H1 (cell line): ENCODE data around the gene ZNF292. TPM values are rescaled to one million over a fixed set of nuclear protein-coding genes. Genes with fewer than 3 reads are reported as not detected.

Source experiments
- CTCF ChIA-PET: fragments of 300-600 bp; sonication (Branson Sonifier 250); formaldehyde crosslinking; loops from one replicate; lab custom pipeline; 2021; ENCODE audit not compliant: partially characterized antibody; lab: Charles Lee
- POLR2A ChIA-PET: fragments of 300-600 bp; sonication (Branson Sonifier 250); formaldehyde crosslinking; loops from one replicate; lab custom pipeline; 2021; ENCODE audit warnings: inconsistent platforms; ENCODE audit not compliant: partially characterized antibody; lab: Charles Lee
- DNase-seq, 2 experiments: peaks; one replicate each; pipeline versions ENCODE4 v3.0.0 to v3.0.0-alpha.2; 2010 to 2022; ENCODE audit warnings: low spot score in 2 of 2, low read depth in 1 of 2, mixed read lengths in 1 of 2
- FAIRE-seq: peaks from 2 replicates; lab custom pipeline; 2011; peaks lifted over from hg19 to GRCh38; lab: Jason Lieb, UNC
- H2AFZ ChIP-seq: 2 replicates; pipeline ENCODE4 v1.8.1; 2012; ENCODE audit warnings: low read length, inconsistent platforms
- H2AK5ac ChIP-seq: 2 replicates; pipeline ENCODE4 v1.6.1; 2013; ENCODE audit warnings: low read depth, low read length
- H2BK120ac ChIP-seq: replicated peaks from 2 replicates; pipeline ENCODE3; 2013; ENCODE audit warnings: low read depth, low read length, inconsistent platforms
- H2BK12ac ChIP-seq: 2 replicates; pipeline ENCODE4 v1.6.1; 2013; ENCODE audit warnings: low read depth, low read length
- H2BK15ac ChIP-seq: 2 replicates; pipeline ENCODE4 v1.6.1; 2013; ENCODE audit warnings: low read length
- H2BK20ac ChIP-seq: 2 replicates; pipeline ENCODE4 v1.6.1; 2013; ENCODE audit warnings: low read length
- H2BK5ac ChIP-seq: 2 replicates; pipeline ENCODE4 v1.6.1; 2013; ENCODE audit warnings: low read depth, low read length
- H3K14ac ChIP-seq: 2 replicates; pipeline ENCODE4 v1.6.1; 2013; ENCODE audit warnings: inconsistent platforms; ENCODE audit not compliant: insufficient read length
- H3K18ac ChIP-seq: 2 replicates; pipeline ENCODE4 v1.6.1; 2013; ENCODE audit warnings: low read length; ENCODE audit errors: extremely low read depth
- H3K23ac ChIP-seq: 2 replicates; pipeline ENCODE4 v1.6.1; 2013; ENCODE audit warnings: inconsistent platforms; ENCODE audit not compliant: insufficient read length
- H3K23me2 ChIP-seq: 2 replicates; pipeline ENCODE4 v1.6.1; 2013; ENCODE audit warnings: low read depth, low read length
- H3K27ac ChIP-seq: 2 replicates; pipeline ENCODE4 v1.6.1; 2011; ENCODE audit warnings: low read depth, low read length, inconsistent platforms
- H3K27me3 ChIP-seq, 4 experiments: replicated peaks in 1 of 4; 1 replicate in 1 of 4; 2 replicates in 3 of 4; pipeline versions ENCODE4 v1.6.1 to v1.8.1; 2011 to 2013; ENCODE audit warnings: low read length in 3 of 4, mild to moderate bottlenecking in 3 of 4, inconsistent platforms in 2 of 4, mixed read lengths in 2 of 4, moderate library complexity in 1 of 4; ENCODE audit not compliant: control insufficient read depth in 3 of 4, insufficient read depth in 3 of 4; ENCODE audit errors: extremely low read depth in 1 of 4
- H3K36me3 ChIP-seq, 4 experiments: 2 replicates each; pipeline versions ENCODE4 v1.6.1 to v1.8.1; 2011 to 2013; ENCODE audit warnings: mild to moderate bottlenecking in 4 of 4, low read length in 3 of 4, moderate library complexity in 2 of 4, control low read depth in 1 of 4, inconsistent platforms in 1 of 4; ENCODE audit not compliant: insufficient read depth in 4 of 4, control insufficient read depth in 2 of 4
- H3K4ac ChIP-seq: replicated peaks from 2 replicates; pipeline ENCODE3; 2013; ENCODE audit warnings: low read length, low read depth, mixed read lengths, inconsistent platforms; ENCODE audit not compliant: insufficient read length
- H3K4me1 ChIP-seq, 4 experiments: replicated peaks in 1 of 4; 1 replicate in 1 of 4; 2 replicates in 3 of 4; pipeline versions ENCODE4 v1.6.1 to v1.8.1; 2011 to 2013; ENCODE audit warnings: low read length in 3 of 4, inconsistent platforms in 2 of 4, mixed read lengths in 1 of 4; ENCODE audit not compliant: insufficient read depth in 4 of 4, control insufficient read depth in 3 of 4
- H3K4me2 ChIP-seq, 2 experiments: 2 replicates each; pipeline versions ENCODE4 v1.6.1 to v1.8.1; 2011 to 2013; ENCODE audit warnings: low read depth in 2 of 2, low read length in 2 of 2, control low read depth in 1 of 2, inconsistent platforms in 1 of 2, mild to moderate bottlenecking in 1 of 2; ENCODE audit not compliant: insufficient read depth in 1 of 2
- H3K4me3 ChIP-seq, 4 experiments: fragments of 200-600, 300-600 bp in 1 of 4; sonication (generic), shearing (Covaris generic), sonication (Bioruptor Twin) in 1 of 4; 2 replicates each; pipeline versions ENCODE4 v1.5.1 to v1.8.1; 2011 to 2016; ENCODE audit warnings: low read length in 4 of 4, low read depth in 3 of 4, control low read depth in 2 of 4, inconsistent platforms in 2 of 4, mild to moderate bottlenecking in 2 of 4, mixed read lengths in 1 of 4, moderate library complexity in 1 of 4; ENCODE audit not compliant: insufficient read depth in 2 of 4; ENCODE audit errors: extremely low read depth in 1 of 4
- H3K56ac ChIP-seq: replicated peaks from 2 replicates; pipeline ENCODE3; 2013; ENCODE audit warnings: low read depth, mild to moderate bottlenecking, mixed read lengths, low read length, inconsistent platforms; ENCODE audit not compliant: insufficient read length
- H3K79me1 ChIP-seq: 2 replicates; pipeline ENCODE4 v1.6.1; 2013; ENCODE audit warnings: low read depth, low read length, control low read depth
- H3K79me2 ChIP-seq, 2 experiments: 2 replicates each; pipeline versions ENCODE4 v1.6.1 to v1.8.1; 2012 to 2013; ENCODE audit warnings: low read length in 2 of 2, mild to moderate bottlenecking in 2 of 2, inconsistent platforms in 1 of 2; ENCODE audit not compliant: insufficient read depth in 2 of 2, control insufficient read depth in 1 of 2
- H3K9ac ChIP-seq, 4 experiments: replicated peaks in 1 of 4; 1 replicate in 1 of 4; 2 replicates in 3 of 4; pipeline versions ENCODE4 v1.6.1 to v1.8.1; 2011 to 2013; ENCODE audit warnings: low read depth in 3 of 4, low read length in 3 of 4, control low read depth in 2 of 4, mild to moderate bottlenecking in 2 of 4, moderate library complexity in 2 of 4, inconsistent platforms in 1 of 4; ENCODE audit errors: extremely low read depth in 1 of 4
- H3K9me3 ChIP-seq, 2 experiments: 2 replicates each; pipeline versions ENCODE4 v1.6.1 to v1.8.1; 2012 to 2013; ENCODE audit warnings: mild to moderate bottlenecking in 2 of 2, moderate library complexity in 2 of 2, control low read depth in 1 of 2, inconsistent platforms in 1 of 2, low read depth in 1 of 2, low read length in 1 of 2, mixed read lengths in 1 of 2; ENCODE audit not compliant: insufficient read depth in 2 of 2
- H4K20me1 ChIP-seq, 2 experiments: replicated peaks in 1 of 2; 2 replicates each; pipeline versions ENCODE3 to v1.8.1; 2011 to 2013; ENCODE audit warnings: inconsistent platforms in 2 of 2, low read length in 2 of 2, mild to moderate bottlenecking in 1 of 2; ENCODE audit not compliant: insufficient read depth in 2 of 2, control insufficient read depth in 1 of 2
- H4K5ac ChIP-seq: 2 replicates; pipeline ENCODE4 v1.6.1; 2013; ENCODE audit warnings: low read length, low read depth, mixed read lengths, inconsistent platforms; ENCODE audit not compliant: insufficient read length
- H4K8ac ChIP-seq: 2 replicates; pipeline ENCODE4 v1.8.0; 2013; ENCODE audit warnings: mild to moderate bottlenecking, moderate library complexity, low read length, inconsistent platforms; ENCODE audit not compliant: insufficient read depth; ENCODE audit errors: extremely low read depth
- H4K91ac ChIP-seq: replicated peaks from 2 replicates; pipeline ENCODE3; 2013; ENCODE audit warnings: low read length, mixed read lengths, inconsistent platforms; ENCODE audit not compliant: insufficient read length
- GTF2F1 ChIP-seq: IDR thresholded peaks from 2 replicates; pipeline ENCODE4 v1.6.1; 2012; ENCODE audit warnings: low read depth, low read length, improper control_type of control experiment, borderline replicate concordance
- HDAC2 ChIP-seq, 2 experiments: fragments of 300-600 bp in 1 of 2; sonication (generic) in 1 of 2; IDR thresholded peaks; 2 replicates each; pipeline ENCODE4 v1.6.1; 2011 to 2012; ENCODE audit warnings: low read depth in 2 of 2, low read length in 2 of 2, mild to moderate bottlenecking in 2 of 2, moderate library complexity in 2 of 2, borderline replicate concordance in 1 of 2, inconsistent platforms in 1 of 2
- RAD21 ChIP-seq, 2 experiments: IDR thresholded peaks in 1 of 2; conservative IDR thresholded peaks in 1 of 2; 2 replicates each; pipeline ENCODE4 v1.6.1; 2011; ENCODE audit warnings: low read depth in 2 of 2, low read length in 2 of 2, improper control_type of control experiment in 1 of 2, inconsistent platforms in 1 of 2, mild to moderate bottlenecking in 1 of 2, moderate library complexity in 1 of 2
- SAP30 ChIP-seq: fragments of 300-600 bp; sonication (generic); IDR thresholded peaks from 2 replicates; pipeline ENCODE4 v1.7.1; 2012; ENCODE audit warnings: low read length, moderate library complexity, mild to moderate bottlenecking, inconsistent platforms; ENCODE audit not compliant: insufficient read depth, insufficient replicate concordance
- SIX5 ChIP-seq: IDR thresholded peaks from 2 replicates; pipeline ENCODE4 v1.6.1; 2011; ENCODE audit warnings: mild to moderate bottlenecking, low read depth, low read length
- WGBS, 2 experiments: shearing (Covaris generic) in 1 of 2; methylation state at CpG; one replicate each; pipeline versions ENCODE4 v1.1.6 to v1.1.7; 2013 to 2015; ENCODE audit warnings: low lambda C conversion rate in 2 of 2, mixed read lengths in 2 of 2, inconsistent platforms in 1 of 2, low coverage in 1 of 2, missing lambda C conversion rate in 1 of 2; ENCODE audit not compliant: insufficient replicate concordance in 2 of 2, insufficient coverage in 1 of 2, insufficient read length in 1 of 2; ENCODE audit errors: extremely low coverage in 1 of 2, missing lambda C conversion rate in 1 of 2; 5-methylcytosine and 5-hydroxymethylcytosine counted together
- polyA plus RNA-seq, 7 experiments: library from polyadenylated mRNA; depleted of rRNA in 3 of 7; stranded (reverse) in 5 of 7; unstranded in 2 of 7; fragments of >200 nt in 5 of 7; fragments of 200-250 nt in 2 of 7; gene quantifications; 1 replicate in 5 of 7; 2 replicates in 1 of 7; 4 replicates in 1 of 7; pipeline versions ENCODE4 v1.2.1 to v1.2.3, GENCODE V29; 2011 to 2013; ENCODE audit warnings: missing spikeins in 2 of 7, mixed read lengths in 2 of 7
- total RNA-seq: library from RNA; stranded (reverse); fragmentation: NEBNext Ultra II Directional; extraction: Animal tissue kit (Norgen Biotek cat#: 25700); gene quantifications from 2 replicates; pipeline ENCODE4 v1.2.1, GENCODE V29; 2021
- TF ChIP-seq, protein P1 (sequence below): IDR thresholded peaks from 2 replicates; pipeline ENCODE4 v1.6.1; 2012; ENCODE audit warnings: low read length, inconsistent platforms

The ZNF292 gene
- total and polyA plus RNA-seq, 2 of the 8 experiments (the other 6 are each of a cell fraction or from before 2014, with no cell fraction given), result 6.8 to 44.2 TPM

DNA sequence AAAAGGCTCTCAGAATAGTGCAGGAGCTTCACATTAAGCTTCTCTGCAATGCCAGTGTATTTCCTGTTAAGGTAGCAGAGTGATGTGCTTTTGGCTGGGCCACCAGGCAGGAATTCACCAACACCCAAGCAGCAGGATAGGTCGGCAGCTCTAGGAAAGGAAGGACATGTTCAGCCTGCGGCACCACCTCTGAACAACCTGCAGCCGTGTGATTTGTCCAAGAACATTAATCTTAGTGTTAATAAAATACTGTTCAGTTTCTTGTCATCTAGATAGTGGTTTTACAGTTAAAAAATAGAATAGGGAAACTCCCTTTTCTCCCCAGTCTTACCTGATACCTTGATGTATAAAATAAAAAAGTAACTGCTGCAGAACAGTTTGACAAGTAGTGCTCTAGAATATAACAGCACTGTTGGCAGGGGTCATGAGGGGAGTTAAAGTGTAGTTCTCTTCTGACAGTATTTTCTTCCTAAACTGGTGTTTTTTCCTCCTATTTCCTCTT is 18.8 kb downstream of the ZNF292 start:
- Histone ChIP-seq H3K27me3 (no peaks in the 10 kb centered on the region), H3K4ac (no peak overlapping the region), H3K9ac (no peak overlapping the region), H2BK120ac (no peak overlapping the region), H3K56ac (no peak overlapping the region), H2BK20ac (0 out of 2 replicates have a peak overlapping the region, but pooled peaks have one; percentile 35), H2AFZ (no peak overlapping the region), H4K20me1 (peaks cover 0 to 6% of the 10 kb centered on the region in 2 experiments), H3K4me3 (no peak overlapping the region), H3K27ac (no peak overlapping the region), H2BK12ac (no peak overlapping the region), H3K79me2 (peaks cover 30 to 100% of the 10 kb centered on the region in 2 experiments), H2AK5ac (no peak overlapping the region), H3K23me2 (peaks cover 3% of the 10 kb centered on the region; the same call in 1 of the 2 replicates), H4K91ac (no peak overlapping the region), H3K23ac (no peak overlapping the region), H4K5ac (peak overlapping the region; percentile 19), H4K8ac (no peak overlapping the region), H3K9me3 (no peaks in the 10 kb centered on the region), H3K36me3 (peaks cover 0 to 13% (median under 1%) of the 10 kb centered on the region in 4 experiments; a peak in 2 of 8 replicates), H2BK15ac (no peak overlapping the region), H3K4me1 (peaks cover 3 to 36% (median 12%) of the 10 kb centered on the region in 4 experiments), H3K79me1 (no peaks in the 10 kb centered on the region), H2BK5ac (0 out of 2 replicates have a peak overlapping the region, but pooled peaks have one; percentile 15), H3K14ac (no peak overlapping the region), H3K18ac (no peak overlapping the region), H3K4me2 (no peak overlapping the region)
- DNase-seq (no peak), FAIRE-seq (peak; percentile 52)
- whole genome bisulfite sequencing, 2 experiments, result 89% methylated on average over 3 of the region's 3 CpGs; no CpG with 5 or more reads in 1 of the 2 experiments
- CTCF ChIA-PET, result interaction anchor here (0.9 kb wide), 1 partner anchor 35 kb away, joined by 4 read pairs; no protein-coding TSS in a partner anchor
- POLR2A ChIA-PET, result interaction anchor here (3.2 kb wide), 1 partner anchor 12 kb away, joined by 16 read pairs; no protein-coding TSS in a partner anchor
- TF ChIP-seq GTF2F1 (no peak), HDAC2 (IDR thresholded peaks at IDR 0.05; ENCODE audit: borderline replicate concordance in 1 of 2, low read depth in 2 of 2, low read length in 2 of 2) (no peak), SIX5 (no peak), RAD21 (IDR thresholded peaks at IDR 0.05 in 1 of 2, conservative IDR thresholded peaks at IDR 0.05 in 1 of 2; ENCODE audit: low read depth in 2 of 2, low read length in 2 of 2) (no peak), SAP30 (no peak)
- TF ChIP-seq, protein P1, sequence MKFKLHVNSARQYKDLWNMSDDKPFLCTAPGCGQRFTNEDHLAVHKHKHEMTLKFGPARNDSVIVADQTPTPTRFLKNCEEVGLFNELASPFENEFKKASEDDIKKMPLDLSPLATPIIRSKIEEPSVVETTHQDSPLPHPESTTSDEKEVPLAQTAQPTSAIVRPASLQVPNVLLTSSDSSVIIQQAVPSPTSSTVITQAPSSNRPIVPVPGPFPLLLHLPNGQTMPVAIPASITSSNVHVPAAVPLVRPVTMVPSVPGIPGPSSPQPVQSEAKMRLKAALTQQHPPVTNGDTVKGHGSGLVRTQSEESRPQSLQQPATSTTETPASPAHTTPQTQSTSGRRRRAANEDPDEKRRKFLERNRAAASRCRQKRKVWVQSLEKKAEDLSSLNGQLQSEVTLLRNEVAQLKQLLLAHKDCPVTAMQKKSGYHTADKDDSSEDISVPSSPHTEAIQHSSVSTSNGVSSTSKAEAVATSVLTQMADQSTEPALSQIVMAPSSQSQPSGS, result no peak
